ENCODE results near the gene B4GALT4.

The B4GALT4 gene

DNA sequence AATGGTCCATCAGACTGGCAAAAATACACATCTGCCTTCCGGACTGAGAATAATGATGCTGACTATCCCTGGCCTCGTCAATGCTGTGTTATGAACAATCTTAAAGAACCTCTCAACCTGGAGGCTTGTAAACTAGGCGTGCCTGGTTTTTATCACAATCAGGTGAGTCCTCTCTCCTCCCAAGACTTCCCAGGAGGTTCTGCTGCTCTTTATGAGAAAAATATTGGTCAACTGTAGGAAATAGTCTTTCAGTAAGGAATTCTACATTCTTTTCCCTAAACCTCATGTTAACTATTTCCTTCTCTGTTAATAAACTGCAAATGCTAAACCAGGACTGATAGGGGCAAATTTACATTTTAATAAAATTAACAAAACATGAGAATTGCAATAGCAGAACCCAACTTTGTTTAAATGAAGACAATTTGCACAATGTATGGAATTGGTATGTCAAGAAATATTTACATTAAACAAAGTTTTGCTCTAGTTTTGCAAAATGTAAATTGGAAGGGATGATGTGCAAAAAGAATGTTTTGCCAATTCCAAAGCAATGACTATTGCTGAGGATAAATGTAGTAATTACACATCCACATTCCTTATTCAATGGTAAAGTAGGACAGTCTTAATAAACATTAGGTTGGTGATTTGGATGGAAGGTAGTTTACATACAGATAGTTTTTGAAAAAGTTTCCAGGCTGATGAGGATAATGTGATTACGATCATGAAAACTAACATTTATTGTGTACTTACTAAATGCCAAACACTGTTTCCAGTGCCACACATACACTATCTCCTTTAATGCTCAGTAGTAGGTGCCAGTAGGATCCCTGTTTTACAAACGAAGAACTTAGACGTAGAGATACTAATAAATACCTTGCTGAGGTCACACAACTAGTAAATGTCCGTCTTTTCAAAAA is 46.2 kb downstream of the B4GALT4 start:
- no peak for DNase-seq (ENCODE audit: extremely low spot score)
- TF ChIP-seq CTBP1 (IDR thresholded peaks at IDR 0.05; ENCODE audit: borderline replicate concordance) = no peak
- TF ChIP-seq ELF4 (IDR thresholded peaks at IDR 0.05) = no peak
- TF ChIP-seq TARDBP (IDR thresholded peaks at IDR 0.05) = no peak
- no peak for TF ChIP-seq SUZ12 (IDR thresholded peaks at IDR 0.05)
- TF ChIP-seq FOXM1 (IDR thresholded peaks at IDR 0.05; ENCODE audit: borderline replicate concordance) = no peak
- ChIA-PET CTCF (no interaction called here), POLR2A (no interaction called here)

DNA sequence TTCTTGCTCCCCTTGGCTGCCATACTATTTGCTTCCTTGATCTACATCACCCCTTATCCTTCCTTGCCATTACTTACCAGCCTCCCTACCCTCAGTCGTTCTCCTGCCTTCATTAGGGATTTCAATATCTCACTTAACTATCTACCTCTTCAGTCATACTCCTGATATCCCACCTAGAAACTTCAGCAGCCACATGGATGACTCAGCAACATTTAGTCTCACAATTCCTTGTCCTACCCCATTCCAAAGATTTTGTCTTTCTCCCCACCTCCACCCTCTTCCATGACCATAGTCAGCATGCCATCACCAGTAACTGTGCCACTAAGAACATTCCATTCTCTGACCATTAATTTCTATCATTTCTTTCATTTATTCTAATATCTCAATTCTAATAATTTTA is 48.9 kb downstream of the B4GALT4 start:
- CTCF ChIA-PET = no interaction called here
- no peak for DNase-seq (ENCODE audit: extremely low spot score)

DNA sequence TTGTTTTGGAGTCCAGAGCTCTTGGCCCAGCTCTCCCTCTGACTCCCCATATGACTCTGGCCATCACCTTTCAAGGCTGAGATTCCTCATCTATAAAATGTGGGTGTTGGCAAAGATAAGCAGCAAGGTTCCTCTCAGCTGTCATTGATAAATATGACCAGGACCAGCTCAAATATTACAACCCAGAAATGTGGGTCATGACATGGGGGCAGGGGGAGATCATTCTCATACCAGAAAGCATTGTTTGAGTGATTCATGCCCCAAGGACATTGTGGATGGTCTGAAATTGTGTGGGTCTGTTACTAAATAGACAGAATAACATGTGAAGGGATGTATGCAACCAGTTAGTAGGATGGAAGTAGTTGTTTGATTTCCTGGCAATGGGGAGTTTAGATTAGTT is 53.4 kb downstream of the B4GALT4 start:
- no peak for DNase-seq (ENCODE audit: extremely low spot score)
- CTCF ChIA-PET = no interaction called here
- POLR2A ChIA-PET = no interaction called here
- no peak for TF ChIP-seq FOXK2 (IDR thresholded peaks at IDR 0.05)
- TF ChIP-seq BHLHE40 (IDR thresholded peaks at IDR 0.05; ENCODE audit: borderline replicate concordance) = no peak
- no peak for TF ChIP-seq L3MBTL2 (conservative IDR thresholded peaks at IDR 0.05)
- no peak for TF ChIP-seq NFRKB (IDR thresholded peaks at IDR 0.05)

More for the DNA sequence above, 48.9 kb downstream of the B4GALT4 start:
- POLR2A ChIA-PET = no interaction called here
- TF ChIP-seq BHLHE40 (IDR thresholded peaks at IDR 0.05; ENCODE audit: borderline replicate concordance) (no peak), TARDBP (IDR thresholded peaks at IDR 0.05) (no peak), NFRKB (IDR thresholded peaks at IDR 0.05) (no peak), SP1 (IDR thresholded peaks at IDR 0.05) (no peak), L3MBTL2 (conservative IDR thresholded peaks at IDR 0.05) (no peak), ZNF384 (IDR thresholded peaks at IDR 0.05) (no peak), ELF4 (IDR thresholded peaks at IDR 0.05) (no peak), FOXM1 (IDR thresholded peaks at IDR 0.05; ENCODE audit: borderline replicate concordance) (no peak), CTBP1 (IDR thresholded peaks at IDR 0.05; ENCODE audit: borderline replicate concordance) (no peak), FOXK2 (IDR thresholded peaks at IDR 0.05) (no peak), LEF1 (IDR thresholded peaks at IDR 0.05; ENCODE audit: borderline replicate concordance) (no peak), FOXA1 (IDR thresholded peaks at IDR 0.05) (no peak), SUZ12 (IDR thresholded peaks at IDR 0.05) (no peak), HDGF (IDR thresholded peaks at IDR 0.05; ENCODE audit: borderline replicate concordance) (no peak), ARNT (IDR thresholded peaks at IDR 0.05) (no peak)
- TF ChIP-seq, protein P1, sequence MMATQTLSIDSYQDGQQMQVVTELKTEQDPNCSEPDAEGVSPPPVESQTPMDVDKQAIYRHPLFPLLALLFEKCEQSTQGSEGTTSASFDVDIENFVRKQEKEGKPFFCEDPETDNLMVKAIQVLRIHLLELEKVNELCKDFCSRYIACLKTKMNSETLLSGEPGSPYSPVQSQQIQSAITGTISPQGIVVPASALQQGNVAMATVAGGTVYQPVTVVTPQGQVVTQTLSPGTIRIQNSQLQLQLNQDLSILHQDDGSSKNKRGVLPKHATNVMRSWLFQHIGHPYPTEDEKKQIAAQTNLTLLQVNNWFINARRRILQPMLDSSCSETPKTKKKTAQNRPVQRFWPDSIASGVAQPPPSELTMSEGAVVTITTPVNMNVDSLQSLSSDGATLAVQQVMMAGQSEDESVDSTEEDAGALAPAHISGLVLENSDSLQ (IDR thresholded peaks at IDR 0.05) = no peak

DNA sequence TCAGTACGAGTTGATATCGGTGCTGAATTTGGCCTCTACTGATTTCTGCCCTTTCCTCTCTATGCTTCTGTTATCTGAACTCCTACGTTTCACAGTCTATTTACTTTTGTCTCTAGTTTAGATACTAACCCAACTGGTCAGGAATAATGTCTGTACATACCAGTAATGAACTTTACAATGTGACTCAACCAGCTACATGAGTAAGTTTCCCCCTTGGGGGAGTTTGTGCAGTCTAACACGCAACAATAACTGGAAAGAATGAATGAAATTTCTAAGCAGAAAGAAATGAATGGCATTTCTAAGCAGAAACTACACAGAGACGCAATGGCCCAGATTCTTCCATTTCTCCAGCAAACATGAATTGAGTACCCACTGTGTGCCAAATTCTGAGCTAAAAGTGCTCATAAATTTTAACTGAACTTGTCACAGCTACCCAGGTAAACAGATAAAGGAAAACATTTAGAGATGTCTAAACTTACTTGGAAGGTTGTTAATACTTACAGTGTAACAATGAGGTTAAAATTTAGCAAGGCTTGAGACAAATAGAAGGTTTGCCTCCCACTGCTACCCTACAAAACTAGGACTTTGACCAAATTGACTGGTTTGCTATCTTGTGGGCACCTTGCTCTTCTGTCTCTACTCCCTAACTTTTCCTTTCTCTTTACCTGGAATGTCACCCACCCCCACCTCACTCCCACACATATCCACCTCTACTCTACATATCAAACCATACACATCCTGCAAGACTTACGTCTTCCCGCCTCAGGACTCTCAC is 55.7 kb downstream of the B4GALT4 start:
- POLR2A ChIA-PET = no interaction called here
- DNase-seq (ENCODE audit: extremely low spot score) = no peak
- TF ChIP-seq HDGF (IDR thresholded peaks at IDR 0.05; ENCODE audit: borderline replicate concordance) = no peak
- TF ChIP-seq SUZ12 (IDR thresholded peaks at IDR 0.05) = no peak
- TF ChIP-seq, protein P1 (IDR thresholded peaks at IDR 0.05) = no peak
- no peak for TF ChIP-seq SP1 (IDR thresholded peaks at IDR 0.05)
- TF ChIP-seq ARNT (IDR thresholded peaks at IDR 0.05) = no peak
- TF ChIP-seq ELF4 (IDR thresholded peaks at IDR 0.05) = no peak
- no peak for TF ChIP-seq TARDBP (IDR thresholded peaks at IDR 0.05)
- TF ChIP-seq ZNF384 (IDR thresholded peaks at IDR 0.05) = no peak
- TF ChIP-seq FOXM1 (IDR thresholded peaks at IDR 0.05; ENCODE audit: borderline replicate concordance) = no peak
- TF ChIP-seq NFRKB (IDR thresholded peaks at IDR 0.05) = no peak
- TF ChIP-seq FOXA1 (IDR thresholded peaks at IDR 0.05) = no peak
- CTCF ChIA-PET = no interaction called here

DNA sequence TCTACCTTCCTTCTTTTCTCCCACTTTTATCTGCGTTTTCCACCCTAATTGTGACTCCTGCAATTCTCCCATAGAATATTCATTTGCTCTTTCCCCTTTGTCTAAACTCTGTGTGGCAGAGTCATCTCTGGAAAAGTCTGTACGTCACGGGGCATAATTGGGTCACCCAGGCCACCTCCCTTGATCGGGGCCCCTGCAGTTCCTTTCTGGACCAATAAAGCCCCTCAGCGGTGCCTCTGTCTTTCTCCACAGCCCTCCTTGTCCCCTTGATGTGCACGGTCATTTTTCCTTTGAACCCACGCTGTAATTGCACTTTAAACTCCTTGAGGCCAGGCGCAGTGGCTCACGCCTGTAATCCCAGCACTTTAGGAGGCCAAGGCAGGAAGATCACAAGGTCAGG is 56.6 kb downstream of the B4GALT4 start:
- DNase-seq (ENCODE audit: extremely low spot score) = no peak
- ChIA-PET CTCF (no interaction called here), POLR2A (no interaction called here)
- no peak for TF ChIP-seq FOXK2 (IDR thresholded peaks at IDR 0.05)
- TF ChIP-seq SUZ12 (IDR thresholded peaks at IDR 0.05) = no peak
- TF ChIP-seq TARDBP (IDR thresholded peaks at IDR 0.05) = no peak
- no peak for TF ChIP-seq ZNF384 (IDR thresholded peaks at IDR 0.05)
- TF ChIP-seq CTBP1 (IDR thresholded peaks at IDR 0.05; ENCODE audit: borderline replicate concordance) = no peak
- TF ChIP-seq ARNT (IDR thresholded peaks at IDR 0.05) = no peak
- no peak for TF ChIP-seq HDGF (IDR thresholded peaks at IDR 0.05; ENCODE audit: borderline replicate concordance)
- TF ChIP-seq L3MBTL2 (conservative IDR thresholded peaks at IDR 0.05) = no peak
- no peak for TF ChIP-seq LEF1 (IDR thresholded peaks at IDR 0.05; ENCODE audit: borderline replicate concordance)
- no peak for TF ChIP-seq FOXA1 (IDR thresholded peaks at IDR 0.05)
- no peak for TF ChIP-seq ELF4 (IDR thresholded peaks at IDR 0.05)
- TF ChIP-seq FOXM1 (IDR thresholded peaks at IDR 0.05; ENCODE audit: borderline replicate concordance) = no peak
- no peak for TF ChIP-seq SP1 (IDR thresholded peaks at IDR 0.05)

DNA sequence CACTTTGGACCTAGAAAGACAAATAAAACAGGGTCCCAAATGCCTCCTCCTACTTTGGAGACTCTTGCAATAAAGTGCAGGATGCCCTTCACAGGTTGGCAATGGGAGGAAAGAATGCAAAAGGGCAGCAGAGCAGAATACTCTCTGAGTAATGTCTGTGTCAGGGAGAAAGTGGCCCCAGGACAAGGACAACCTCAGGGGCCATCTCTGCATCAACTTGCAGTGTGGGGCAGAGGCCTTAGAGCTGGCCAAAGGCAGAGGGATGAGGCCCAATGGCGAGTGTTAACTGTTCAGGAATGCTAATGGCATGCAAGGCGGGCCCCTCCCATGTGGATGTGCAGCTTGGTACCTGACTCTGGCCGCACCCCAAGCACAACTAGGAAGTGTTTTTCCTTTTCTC is 58.9 kb downstream of the B4GALT4 start:
- ChIA-PET POLR2A (no interaction called here), CTCF (no interaction called here)
- no peak for TF ChIP-seq HDGF (IDR thresholded peaks at IDR 0.05; ENCODE audit: borderline replicate concordance)
- TF ChIP-seq FOXK2 (IDR thresholded peaks at IDR 0.05) = no peak
- no peak for TF ChIP-seq FOXA1 (IDR thresholded peaks at IDR 0.05)
- no peak for TF ChIP-seq ELF4 (IDR thresholded peaks at IDR 0.05)
- no peak for TF ChIP-seq TARDBP (IDR thresholded peaks at IDR 0.05)
- no peak for TF ChIP-seq SP1 (IDR thresholded peaks at IDR 0.05)
- no peak for TF ChIP-seq BHLHE40 (IDR thresholded peaks at IDR 0.05; ENCODE audit: borderline replicate concordance)
- TF ChIP-seq, protein P1 (IDR thresholded peaks at IDR 0.05) = no peak
- no peak for TF ChIP-seq CTBP1 (IDR thresholded peaks at IDR 0.05; ENCODE audit: borderline replicate concordance)
- TF ChIP-seq ARNT (IDR thresholded peaks at IDR 0.05) = no peak
- TF ChIP-seq LEF1 (IDR thresholded peaks at IDR 0.05; ENCODE audit: borderline replicate concordance) = no peak
- no peak for TF ChIP-seq FOXM1 (IDR thresholded peaks at IDR 0.05; ENCODE audit: borderline replicate concordance)
- no peak for TF ChIP-seq ZNF384 (IDR thresholded peaks at IDR 0.05)
- no peak for TF ChIP-seq NFRKB (IDR thresholded peaks at IDR 0.05)
- no peak for DNase-seq (ENCODE audit: extremely low spot score)

Measured in HEK293T (cell line).